HepG2 (cell line): ENCODE results near the gene TMIGD3. TPM values are rescaled to one million over a fixed set of nuclear protein-coding genes. Genes with fewer than 3 reads are reported as not detected.

ENCODE experiments used
- CBX2 ChIP-seq, 2 experiments: fragments of 200-600 bp in 1 of 2; sonication (generic); formaldehyde crosslinking in 1 of 2; IDR thresholded peaks; 2 replicates each; pipeline versions ENCODE4 v1.7.0 to v1.8.1; 2018 to 2022; ENCODE audit warnings: low read depth in 2 of 2, low read length in 1 of 2, mild to moderate bottlenecking in 1 of 2, missing genetic modification reagents in 1 of 2
- FOXA1 ChIP-seq, 2 experiments: fragments of 450-650 bp in 1 of 2; sonication (generic) in 1 of 2; formaldehyde crosslinking in 1 of 2; IDR thresholded peaks; 2 replicates each; pipeline versions ENCODE4 v1.4.0 to v1.6.1; 2016 to 2020; ENCODE audit warnings: missing genetic modification reagents in 1 of 2
- FOXC1 ChIP-seq: sonication (generic); formaldehyde crosslinking; IDR thresholded peaks from 2 replicates; pipeline ENCODE4 v1.8.0; 2022; ENCODE audit warnings: mild to moderate bottlenecking, missing genetic modification reagents, borderline replicate concordance
- HDAC1 ChIP-seq: sonication (generic); formaldehyde crosslinking; IDR thresholded peaks from 2 replicates; pipeline ENCODE4 v1.5.1; 2020; ENCODE audit warnings: mild to moderate bottlenecking, missing genetic modification reagents
- HOXA5 ChIP-seq: sonication (generic); formaldehyde crosslinking; IDR thresholded peaks from 2 replicates; pipeline ENCODE4 v1.4.0; 2020; ENCODE audit warnings: missing genetic modification reagents
- KLF16 ChIP-seq, 2 experiments: sonication (generic) in 1 of 2; formaldehyde crosslinking in 1 of 2; IDR thresholded peaks; 2 replicates each; pipeline versions ENCODE4 v1.6.1 to v1.8.0; 2016 to 2023; ENCODE audit warnings: missing genetic modification reagents in 2 of 2, missing compliant biosample characterization in 1 of 2
- NCOA1 ChIP-seq: sonication (generic); formaldehyde crosslinking; IDR thresholded peaks from 2 replicates; pipeline ENCODE4 v1.9.0; 2021; ENCODE audit warnings: missing genetic modification reagents
- ZNF451 ChIP-seq: sonication (generic); formaldehyde crosslinking; IDR thresholded peaks from 2 replicates; pipeline ENCODE4 v1.5.0; 2020; ENCODE audit warnings: mild to moderate bottlenecking, missing genetic modification reagents
- ZNF530 ChIP-seq: sonication (generic); formaldehyde crosslinking; IDR thresholded peaks from 2 replicates; pipeline ENCODE4 v1.5.0; 2020; ENCODE audit warnings: low read depth, mild to moderate bottlenecking, missing genetic modification reagents
- ZNF672 ChIP-seq: sonication (generic); formaldehyde crosslinking; IDR thresholded peaks from 2 replicates; pipeline ENCODE4 v1.8.1; 2022; ENCODE audit warnings: missing genetic modification reagents
- ZNF713 ChIP-seq: sonication (generic); formaldehyde crosslinking; IDR thresholded peaks from 2 replicates; pipeline ENCODE4 v1.4.0; 2020; ENCODE audit warnings: mild to moderate bottlenecking, missing genetic modification reagents
- polyA plus RNA-seq, 8 experiments: library from polyadenylated mRNA; depleted of rRNA in 3 of 8; stranded (reverse) in 7 of 8; unstranded in 1 of 8; fragments of >200 nt; fragmentation: Illumina TruSeq in 4 of 8; extraction: Trizol in 4 of 8; gene quantifications; 2 replicates each; pipeline versions ENCODE4 v1.2.1 to v1.2.3, GENCODE V29; 2011 to 2016; ENCODE audit warnings: low read depth in 4 of 8, missing spikeins in 1 of 8, mixed read lengths in 1 of 8; ENCODE audit not compliant: insufficient read depth in 1 of 8
- total RNA-seq, 5 experiments: library from RNA; depleted of rRNA; stranded (reverse); fragments of >200 nt; fragmentation: Illumina TruSeq; extraction: Trizol; gene quantifications; 2 replicates each; pipeline ENCODE4 v1.2.3, GENCODE V29; 2016; ENCODE audit warnings: low read depth in 1 of 5
- TF ChIP-seq, protein P1 (sequence below): sonication (generic); formaldehyde crosslinking; IDR thresholded peaks from 2 replicates; pipeline ENCODE4 v1.8.1; 2022; ENCODE audit warnings: mild to moderate bottlenecking, missing genetic modification reagents
- TF ChIP-seq, protein P2 (sequence below): sonication (generic); formaldehyde crosslinking; IDR thresholded peaks from 2 replicates; pipeline ENCODE4 v1.9.0; 2021; ENCODE audit warnings: mild to moderate bottlenecking, missing genetic modification reagents
- TF ChIP-seq, protein P3 (sequence below): sonication (generic); formaldehyde crosslinking; IDR thresholded peaks from 2 replicates; pipeline ENCODE4 v1.8.1; 2023; ENCODE audit warnings: mild to moderate bottlenecking, inconsistent platforms, moderate library complexity, missing genetic modification reagents, borderline replicate concordance
- TF ChIP-seq, protein P4 (sequence below): sonication (generic); formaldehyde crosslinking; IDR thresholded peaks from 2 replicates; pipeline ENCODE4 v1.4.0; 2020; ENCODE audit warnings: missing genetic modification reagents
- TF ChIP-seq, protein P5 (sequence below): sonication (generic); formaldehyde crosslinking; IDR thresholded peaks from 2 replicates; pipeline ENCODE4 v1.8.0; 2022; ENCODE audit warnings: mild to moderate bottlenecking, missing genetic modification reagents, borderline replicate concordance

Gene TMIGD3
- total and polyA plus RNA-seq, 2 of the 13 experiments (the other 11 are each of a cell fraction or from before 2014, with no cell fraction given) = not detected

DNA sequence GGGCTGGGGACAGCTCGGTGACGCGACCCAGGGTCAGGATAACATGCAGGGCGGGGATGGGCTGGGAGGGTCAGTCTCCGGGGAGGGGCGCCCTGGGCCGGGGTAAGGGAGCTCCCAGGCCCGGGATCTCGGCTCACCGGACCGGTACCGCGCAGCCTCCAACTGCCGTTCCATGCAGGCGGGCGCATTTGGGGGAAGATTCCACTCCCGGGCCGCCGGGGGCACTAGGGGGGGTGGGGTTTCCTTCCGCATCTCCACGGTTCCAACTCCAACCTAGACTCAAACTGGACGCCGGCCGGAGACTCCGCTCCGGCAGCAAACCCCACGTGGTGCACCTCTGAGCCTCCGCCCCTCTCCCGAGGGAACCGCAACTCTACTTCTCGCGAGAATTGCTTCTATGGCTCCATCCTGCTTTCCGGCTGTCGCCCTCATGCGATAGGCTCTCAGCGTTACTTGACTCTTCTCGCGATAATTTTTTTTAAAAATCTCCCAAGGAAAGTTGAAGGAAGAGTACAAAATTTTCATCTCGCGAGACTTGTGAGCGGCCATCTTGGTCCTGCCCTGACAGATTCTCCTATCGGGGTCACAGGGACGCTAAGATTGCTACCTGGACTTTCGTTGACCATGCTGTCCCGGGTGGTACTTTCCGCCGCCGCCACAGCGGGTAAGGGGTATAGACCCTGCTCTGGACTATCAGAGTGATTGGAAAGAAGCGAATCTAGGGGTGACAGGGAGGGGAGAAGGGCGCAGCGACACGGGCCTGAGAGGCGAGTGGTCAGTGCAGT, 54.3 kb downstream of the TMIGD3 start, which contains the start of the genes ATP5PB and WDR77 (continued):
- TF ChIP-seq KLF16 (CRISPR knock-in tag; IDR thresholded peaks at IDR 0.05) (peak in 1 of 2 experiments; percentile 82; a peak in 2 of 4 replicates), ZNF451 (CRISPR knock-in tag) (no peak), HDAC1 (CRISPR knock-in tag) (no peak; the same call in none of the 2 replicates), CBX2 (IDR thresholded peaks at IDR 0.05; ENCODE audit: low read depth, low read length) (no peak), CBX2 (CRISPR knock-in tag; IDR thresholded peaks at IDR 0.05; ENCODE audit: low read depth) (no peak), FOXC1 (CRISPR knock-in tag) (no peak), FOXA1 (IDR thresholded peaks at IDR 0.05) (no peak), FOXA1 (CRISPR knock-in tag; IDR thresholded peaks at IDR 0.05) (no peak), NCOA1 (CRISPR knock-in tag) (no peak), ZNF530 (CRISPR knock-in tag) (no peak), HOXA5 (CRISPR knock-in tag) (no peak; the same call in 1 of the 2 replicates), ZNF672 (CRISPR knock-in tag) (no peak), ZNF713 (CRISPR knock-in tag) (no peak)
- TF ChIP-seq, protein P1, sequence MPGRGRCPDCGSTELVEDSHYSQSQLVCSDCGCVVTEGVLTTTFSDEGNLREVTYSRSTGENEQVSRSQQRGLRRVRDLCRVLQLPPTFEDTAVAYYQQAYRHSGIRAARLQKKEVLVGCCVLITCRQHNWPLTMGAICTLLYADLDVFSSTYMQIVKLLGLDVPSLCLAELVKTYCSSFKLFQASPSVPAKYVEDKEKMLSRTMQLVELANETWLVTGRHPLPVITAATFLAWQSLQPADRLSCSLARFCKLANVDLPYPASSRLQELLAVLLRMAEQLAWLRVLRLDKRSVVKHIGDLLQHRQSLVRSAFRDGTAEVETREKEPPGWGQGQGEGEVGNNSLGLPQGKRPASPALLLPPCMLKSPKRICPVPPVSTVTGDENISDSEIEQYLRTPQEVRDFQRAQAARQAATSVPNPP (CRISPR knock-in tag) = no peak
- TF ChIP-seq, protein P2, sequence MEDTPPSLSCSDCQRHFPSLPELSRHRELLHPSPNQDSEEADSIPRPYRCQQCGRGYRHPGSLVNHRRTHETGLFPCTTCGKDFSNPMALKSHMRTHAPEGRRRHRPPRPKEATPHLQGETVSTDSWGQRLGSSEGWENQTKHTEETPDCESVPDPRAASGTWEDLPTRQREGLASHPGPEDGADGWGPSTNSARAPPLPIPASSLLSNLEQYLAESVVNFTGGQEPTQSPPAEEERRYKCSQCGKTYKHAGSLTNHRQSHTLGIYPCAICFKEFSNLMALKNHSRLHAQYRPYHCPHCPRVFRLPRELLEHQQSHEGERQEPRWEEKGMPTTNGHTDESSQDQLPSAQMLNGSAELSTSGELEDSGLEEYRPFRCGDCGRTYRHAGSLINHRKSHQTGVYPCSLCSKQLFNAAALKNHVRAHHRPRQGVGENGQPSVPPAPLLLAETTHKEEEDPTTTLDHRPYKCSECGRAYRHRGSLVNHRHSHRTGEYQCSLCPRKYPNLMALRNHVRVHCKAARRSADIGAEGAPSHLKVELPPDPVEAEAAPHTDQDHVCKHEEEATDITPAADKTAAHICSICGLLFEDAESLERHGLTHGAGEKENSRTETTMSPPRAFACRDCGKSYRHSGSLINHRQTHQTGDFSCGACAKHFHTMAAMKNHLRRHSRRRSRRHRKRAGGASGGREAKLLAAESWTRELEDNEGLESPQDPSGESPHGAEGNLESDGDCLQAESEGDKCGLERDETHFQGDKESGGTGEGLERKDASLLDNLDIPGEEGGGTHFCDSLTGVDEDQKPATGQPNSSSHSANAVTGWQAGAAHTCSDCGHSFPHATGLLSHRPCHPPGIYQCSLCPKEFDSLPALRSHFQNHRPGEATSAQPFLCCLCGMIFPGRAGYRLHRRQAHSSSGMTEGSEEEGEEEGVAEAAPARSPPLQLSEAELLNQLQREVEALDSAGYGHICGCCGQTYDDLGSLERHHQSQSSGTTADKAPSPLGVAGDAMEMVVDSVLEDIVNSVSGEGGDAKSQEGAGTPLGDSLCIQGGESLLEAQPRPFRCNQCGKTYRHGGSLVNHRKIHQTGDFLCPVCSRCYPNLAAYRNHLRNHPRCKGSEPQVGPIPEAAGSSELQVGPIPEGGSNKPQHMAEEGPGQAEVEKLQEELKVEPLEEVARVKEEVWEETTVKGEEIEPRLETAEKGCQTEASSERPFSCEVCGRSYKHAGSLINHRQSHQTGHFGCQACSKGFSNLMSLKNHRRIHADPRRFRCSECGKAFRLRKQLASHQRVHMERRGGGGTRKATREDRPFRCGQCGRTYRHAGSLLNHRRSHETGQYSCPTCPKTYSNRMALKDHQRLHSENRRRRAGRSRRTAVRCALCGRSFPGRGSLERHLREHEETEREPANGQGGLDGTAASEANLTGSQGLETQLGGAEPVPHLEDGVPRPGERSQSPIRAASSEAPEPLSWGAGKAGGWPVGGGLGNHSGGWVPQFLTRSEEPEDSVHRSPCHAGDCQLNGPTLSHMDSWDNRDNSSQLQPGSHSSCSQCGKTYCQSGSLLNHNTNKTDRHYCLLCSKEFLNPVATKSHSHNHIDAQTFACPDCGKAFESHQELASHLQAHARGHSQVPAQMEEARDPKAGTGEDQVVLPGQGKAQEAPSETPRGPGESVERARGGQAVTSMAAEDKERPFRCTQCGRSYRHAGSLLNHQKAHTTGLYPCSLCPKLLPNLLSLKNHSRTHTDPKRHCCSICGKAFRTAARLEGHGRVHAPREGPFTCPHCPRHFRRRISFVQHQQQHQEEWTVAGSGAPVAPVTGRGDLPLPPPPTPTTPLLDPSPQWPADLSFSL (CRISPR knock-in tag) = no peak
- TF ChIP-seq, protein P3, sequence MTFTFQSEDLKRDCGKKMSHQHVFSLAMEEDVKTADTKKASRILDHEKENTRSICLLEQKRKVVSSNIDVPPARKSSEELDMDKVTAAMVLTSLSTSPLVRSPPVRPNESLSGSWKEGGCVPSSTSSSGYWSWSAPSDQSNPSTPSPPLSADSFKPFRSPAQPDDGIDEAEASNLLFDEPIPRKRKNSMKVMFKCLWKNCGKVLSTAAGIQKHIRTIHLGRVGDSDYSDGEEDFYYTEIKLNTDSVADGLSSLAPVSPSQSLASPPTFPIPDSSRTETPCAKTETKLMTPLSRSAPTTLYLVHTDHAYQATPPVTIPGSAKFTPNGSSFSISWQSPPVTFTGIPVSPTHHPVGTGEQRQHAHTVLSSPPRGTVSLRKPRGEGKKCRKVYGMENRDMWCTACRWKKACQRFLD = no peak
- TF ChIP-seq, protein P4, sequence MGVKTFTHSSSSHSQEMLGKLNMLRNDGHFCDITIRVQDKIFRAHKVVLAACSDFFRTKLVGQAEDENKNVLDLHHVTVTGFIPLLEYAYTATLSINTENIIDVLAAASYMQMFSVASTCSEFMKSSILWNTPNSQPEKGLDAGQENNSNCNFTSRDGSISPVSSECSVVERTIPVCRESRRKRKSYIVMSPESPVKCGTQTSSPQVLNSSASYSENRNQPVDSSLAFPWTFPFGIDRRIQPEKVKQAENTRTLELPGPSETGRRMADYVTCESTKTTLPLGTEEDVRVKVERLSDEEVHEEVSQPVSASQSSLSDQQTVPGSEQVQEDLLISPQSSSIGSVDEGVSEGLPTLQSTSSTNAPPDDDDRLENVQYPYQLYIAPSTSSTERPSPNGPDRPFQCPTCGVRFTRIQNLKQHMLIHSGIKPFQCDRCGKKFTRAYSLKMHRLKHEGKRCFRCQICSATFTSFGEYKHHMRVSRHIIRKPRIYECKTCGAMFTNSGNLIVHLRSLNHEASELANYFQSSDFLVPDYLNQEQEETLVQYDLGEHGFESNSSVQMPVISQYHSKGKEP (CRISPR knock-in tag) = no peak
- TF ChIP-seq, protein P5, sequence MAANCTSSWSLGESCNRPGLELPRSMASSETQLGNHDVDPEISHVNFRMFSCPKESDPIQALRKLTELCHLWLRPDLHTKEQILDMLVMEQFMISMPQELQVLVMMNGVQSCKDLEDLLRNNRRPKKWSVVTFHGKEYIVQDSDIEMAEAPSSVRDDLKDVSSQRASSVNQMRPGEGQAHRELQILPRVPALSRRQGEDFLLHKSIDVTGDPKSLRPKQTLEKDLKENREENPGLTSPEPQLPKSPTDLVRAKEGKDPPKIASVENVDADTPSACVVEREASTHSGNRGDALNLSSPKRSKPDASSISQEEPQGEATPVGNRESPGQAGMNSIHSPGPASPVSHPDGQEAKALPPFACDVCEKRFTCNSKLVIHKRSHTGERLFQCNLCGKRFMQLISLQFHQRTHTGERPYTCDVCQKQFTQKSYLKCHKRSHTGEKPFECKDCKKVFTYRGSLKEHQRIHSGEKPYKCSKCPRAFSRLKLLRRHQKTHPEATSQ = no peak
